Ascending aorta (tissue), 2 donors: ENCODE data around the gene ECHS1. TPM values are rescaled to one million over a fixed set of nuclear protein-coding genes. Genes with fewer than 3 reads are reported as not detected.

Experiments used
- DNase-seq, 2 donors: peaks; one replicate each; pipeline ENCODE4 v3.0.0-alpha.2; 2019; ENCODE audit warnings: low spot score in 2 of 2
- H3K27ac ChIP-seq, 2 donors: fragments of 200-600 bp; sonication (generic); one replicate each; pipeline ENCODE4 v1.5.1; 2016 to 2017; ENCODE audit warnings: mild to moderate bottlenecking in 1 of 2
- H3K27me3 ChIP-seq: fragments of 200-600 bp; sonication (generic); one replicate; pipeline ENCODE4 v1.5.1; 2017
- H3K36me3 ChIP-seq, 2 donors: fragments of 200-600 bp; sonication (generic); one replicate each; pipeline ENCODE4 v1.5.1; 2016
- H3K4me1 ChIP-seq, 2 donors: fragments of 200-600 bp; sonication (generic); one replicate each; pipeline ENCODE4 v1.5.1; 2016 to 2017; ENCODE audit warnings: mild to moderate bottlenecking in 1 of 2
- H3K4me3 ChIP-seq, 2 donors: fragments of 200-600 bp; sonication (generic); one replicate each; pipeline ENCODE4 v1.5.1; 2016 to 2017; ENCODE audit warnings: mild to moderate bottlenecking in 1 of 2
- H3K9me3 ChIP-seq, 2 donors: fragments of 200-600 bp; sonication (generic); one replicate each; pipeline ENCODE4 v1.5.1; 2016
- CTCF ChIP-seq, 3 experiments: fragments of 200-600 bp in 2 of 3; fragments of 450-650 bp in 1 of 3; sonication (generic) in 2 of 3; IDR thresholded peaks; one replicate each; pipeline ENCODE4 v1.5.1; 2016 to 2019; ENCODE audit warnings: antibody characterized with exemption in 3 of 3, mild to moderate bottlenecking in 1 of 3, moderate library complexity in 1 of 3
- intact Hi-C: fragments of 100-400 bp; cut with DNase I; formaldehyde crosslinking; loops from one replicate; pipeline ENCODE4 v1.15.1; 2023
- total RNA-seq: library from RNA; depleted of rRNA; stranded (reverse); fragments of >200 nt; gene quantifications from one replicate; pipeline ENCODE4 v1.1.0, GENCODE V29; 2016

The ECHS1 gene
- total RNA-seq, 1 donor from 2014 or later: 68.0 TPM

DNA sequence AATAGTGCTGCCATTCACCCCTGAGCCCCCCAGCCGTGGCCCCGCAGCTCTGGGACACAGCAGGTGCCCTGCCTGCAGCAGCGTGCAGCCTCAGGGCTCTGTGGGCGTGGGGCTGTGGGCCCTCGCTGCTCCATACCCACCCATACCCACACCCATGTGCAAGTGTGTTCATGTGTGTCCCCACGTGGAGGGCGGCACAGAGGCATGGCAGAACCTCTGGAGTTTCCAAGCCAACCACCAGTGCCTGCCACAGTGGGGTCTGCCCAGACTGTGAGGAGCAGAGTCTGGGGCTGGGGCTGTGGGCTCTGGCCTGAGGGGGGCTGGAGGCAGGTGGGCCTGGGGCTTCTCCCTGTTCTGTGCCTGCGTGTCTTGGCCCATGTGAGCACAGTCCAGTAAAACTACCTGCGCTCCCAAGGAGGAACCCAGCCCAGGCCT is 23.6 kb downstream of the ECHS1 start:
- DNase-seq: no peak
- Histone ChIP-seq H3K36me3 (no peaks in the 10 kb centered on the region), H3K4me1 (no peaks in the 10 kb centered on the region), H3K4me3 (no peak overlapping the region), H3K9me3 (no peaks in the 10 kb centered on the region), H3K27me3 (no peaks in the 10 kb centered on the region), H3K27ac (no peak overlapping the region)
- no peak for TF ChIP-seq CTCF (IDR thresholded peaks at IDR 0.05)
- intact Hi-C loops: no loop called here

- Histone ChIP-seq H3K9me3 (no peaks in the 10 kb centered on the region), H3K27ac (no peak overlapping the region), H3K27me3 (no peaks in the 10 kb centered on the region), H3K36me3 (no peaks in the 10 kb centered on the region), H3K4me3 (no peak overlapping the region), H3K4me1 (no peaks in the 10 kb centered on the region)
- TF ChIP-seq CTCF (IDR thresholded peaks at IDR 0.05): no peak
- intact Hi-C loops: no loop called here
- no peak for DNase-seq
Measured at GRCh38 chr10:133349160-133349568, 24.0 kb downstream of the ECHS1 start.

GRCh38 chr10:133347710-133348517 is 25.2 kb downstream of the ECHS1 start:
- DNase-seq: no peak
- no peak for TF ChIP-seq CTCF (IDR thresholded peaks at IDR 0.05)
- Histone ChIP-seq H3K27me3 (no peaks in the 10 kb centered on the region), H3K27ac (no peak overlapping the region), H3K4me1 (no peaks in the 10 kb centered on the region), H3K4me3 (no peak overlapping the region), H3K36me3 (no peaks in the 10 kb centered on the region), H3K9me3 (no peaks in the 10 kb centered on the region)
- intact Hi-C loops: no loop called here

- Histone ChIP-seq H3K36me3 (no peaks in the 10 kb centered on the region), H3K4me1 (no peaks in the 10 kb centered on the region), H3K9me3 (no peaks in the 10 kb centered on the region), H3K27ac (no peak overlapping the region), H3K4me3 (no peak overlapping the region), H3K27me3 (no peaks in the 10 kb centered on the region)
- no peak for DNase-seq
- intact Hi-C loops: no loop called here
- no peak for TF ChIP-seq CTCF (IDR thresholded peaks at IDR 0.05)
Measured at GRCh38 chr10:133346413-133346812, 26.7 kb downstream of the ECHS1 start.

- TF ChIP-seq CTCF (IDR thresholded peaks at IDR 0.05): no peak
Measured at GRCh38 chr10:133344236-133344635, 28.9 kb downstream of the ECHS1 start.

More at GRCh38 chr10:133344236-133344635, 28.9 kb downstream of the ECHS1 start:
- DNase-seq: no peak
- no peaks in the 10 kb centered on the region for H3K36me3 ChIP-seq
- intact Hi-C loops: no loop called here
- no peaks in the 10 kb centered on the region for H3K4me1 ChIP-seq
- H3K9me3 ChIP-seq: no peaks in the 10 kb centered on the region
- no peak overlapping the region for H3K27ac ChIP-seq
- no peak overlapping the region for H3K4me3 ChIP-seq
- no peaks in the 10 kb centered on the region for H3K27me3 ChIP-seq
